KG1 (cell line): Measurements from ENCODE around the gene HDGFL3.
"Not testable (repeated sequence)": the region's sequence is repeated elsewhere in the genome, so short reads cannot be mapped to it uniquely, and the experiment has no call there.

ENCODE experiments used
- DNase-seq: peaks from one replicate; lab custom pipeline; 2025; lab: John Stamatoyannopoulos, UW

Gene HDGFL3

DNA sequence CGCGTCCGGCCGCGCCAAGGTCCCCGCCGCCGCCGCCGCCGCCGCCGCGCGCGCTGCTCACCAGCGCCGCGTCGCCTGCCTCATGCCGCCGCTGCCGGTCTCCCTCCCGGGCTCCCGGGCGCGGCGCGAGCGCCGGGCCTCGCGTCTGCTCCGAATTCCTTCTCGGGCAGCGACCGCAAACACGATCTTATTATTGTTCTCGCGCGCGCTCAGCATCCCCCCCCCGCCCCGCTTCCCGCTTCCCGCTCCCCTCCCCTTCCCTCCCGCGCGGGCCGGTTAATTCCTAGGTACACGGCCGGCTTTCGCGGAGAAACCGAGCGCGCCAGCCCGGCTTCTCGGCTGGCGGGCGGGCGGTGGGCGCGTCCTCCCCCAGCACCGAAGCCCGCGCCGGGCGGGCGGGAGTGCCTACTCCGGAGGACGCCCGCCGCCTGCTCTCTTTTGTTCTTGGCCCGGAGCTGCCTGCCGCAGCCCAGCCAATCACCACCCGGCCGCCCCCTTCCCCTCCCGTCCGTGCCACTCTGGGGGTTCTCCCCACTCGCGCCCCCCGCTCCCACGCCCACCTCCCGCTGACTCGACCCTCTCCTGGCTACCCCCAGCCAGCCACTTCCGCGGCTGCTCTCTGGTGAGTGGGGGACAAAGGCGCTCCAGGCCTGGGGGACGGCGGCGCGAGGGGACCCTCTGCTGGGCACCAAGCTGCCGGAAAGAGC is at the start of gene HDGFL3:
HDGFL3 (minus strand) TSS at position 164 of the 707 bp plus-strand sequence. CDS start 409 bp downstream, outside the sequence.
- no peak for DNase-seq

DNA sequence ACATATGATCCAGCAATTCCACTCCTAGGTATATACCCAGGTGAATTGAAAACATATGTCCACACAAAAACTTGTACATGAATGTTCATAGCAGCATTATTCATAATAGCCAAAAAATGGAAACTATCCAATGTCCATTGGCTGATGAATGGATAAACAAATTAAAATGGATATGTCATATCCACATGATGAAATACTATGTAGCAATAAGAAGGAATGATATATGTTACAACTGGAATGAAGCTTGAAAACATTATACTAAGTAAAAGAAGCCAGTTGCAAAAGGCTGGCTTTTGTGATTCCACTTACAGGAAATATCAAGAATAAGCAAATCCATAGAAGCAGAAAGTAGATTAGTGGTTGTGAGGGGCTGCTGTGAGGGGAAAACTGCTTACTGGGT is 43.2 kb upstream of the HDGFL3 start:
- no peak for DNase-seq

DNA sequence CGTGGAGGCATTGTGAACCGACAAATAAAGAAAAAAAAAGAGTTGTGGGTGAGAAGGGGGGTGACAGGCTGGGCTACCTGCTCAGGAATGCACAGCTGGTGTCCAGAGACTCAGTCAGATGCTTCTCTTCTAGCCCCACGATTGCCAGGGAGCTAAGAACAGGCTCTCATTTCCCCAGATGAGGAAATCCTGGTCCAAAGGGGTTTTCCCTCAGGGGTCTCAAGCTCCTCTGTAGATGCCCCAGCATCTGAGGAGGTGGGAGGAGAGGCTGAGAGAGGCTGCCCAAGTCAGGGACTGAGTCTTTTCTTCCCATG is 41.4 kb upstream of the HDGFL3 start:
- DNase-seq: no peak

DNA sequence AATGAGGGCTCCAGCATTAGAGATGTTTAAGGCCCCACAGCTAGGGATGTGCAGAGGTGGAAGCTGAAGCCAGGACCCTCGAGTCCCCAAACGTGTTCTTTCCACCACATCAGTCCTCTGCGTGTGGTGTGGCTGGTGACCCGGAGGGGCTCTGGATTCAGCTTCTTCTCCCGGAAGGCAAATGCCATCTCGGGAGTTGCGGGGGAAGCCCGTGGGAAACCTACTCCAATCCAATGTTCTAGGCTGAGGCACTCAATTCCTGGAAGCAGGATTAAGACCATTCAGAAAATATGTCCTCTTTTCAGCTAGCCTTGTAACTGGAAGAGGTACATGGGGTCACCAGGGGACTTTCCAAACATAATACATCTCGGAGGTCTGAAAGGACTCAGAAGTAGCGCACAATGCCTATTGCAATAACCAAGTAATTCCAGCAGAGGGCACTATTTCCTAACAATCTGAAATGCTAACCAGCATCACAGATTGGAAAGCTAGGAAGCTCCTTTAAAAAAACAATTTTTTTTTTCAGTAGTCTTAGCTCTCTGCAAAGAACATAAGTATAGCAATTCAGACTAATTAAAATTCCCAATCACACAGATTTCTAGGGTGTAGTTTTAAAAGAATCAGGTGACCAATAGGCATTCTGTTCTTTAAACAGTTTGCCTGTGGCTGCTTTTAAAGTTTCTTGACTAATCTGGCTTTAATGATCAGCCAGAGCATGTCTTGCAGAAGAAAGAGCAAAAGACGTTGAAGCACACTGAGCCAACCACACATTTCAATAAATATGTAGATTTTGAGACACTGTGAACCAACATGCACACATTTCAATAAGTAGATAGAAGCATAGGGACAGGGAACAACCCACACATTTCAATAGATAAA is 40.8 kb upstream of the HDGFL3 start:
- DNase-seq: peak; percentile 64

DNA sequence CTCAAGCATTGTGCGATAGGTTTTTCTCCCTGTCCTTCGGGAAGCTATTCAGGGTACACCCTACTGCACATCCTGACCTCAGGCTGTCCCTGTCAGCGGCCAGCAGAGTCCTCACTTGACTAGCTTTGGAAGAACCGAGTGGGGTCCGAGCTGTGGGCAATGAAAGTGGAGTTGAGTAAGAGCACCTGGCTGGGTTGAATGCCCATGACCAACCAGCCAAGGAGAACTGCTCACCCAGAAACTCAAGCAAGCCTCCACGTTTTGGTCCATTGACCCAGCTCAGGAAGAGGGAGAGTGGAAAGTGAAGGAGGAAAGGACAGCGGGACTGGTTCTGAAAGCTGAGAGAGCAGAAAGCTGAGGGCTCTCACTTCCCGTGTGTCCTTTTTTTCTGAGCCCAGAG is 36.0 kb upstream of the HDGFL3 start:
- no peak for DNase-seq

DNA sequence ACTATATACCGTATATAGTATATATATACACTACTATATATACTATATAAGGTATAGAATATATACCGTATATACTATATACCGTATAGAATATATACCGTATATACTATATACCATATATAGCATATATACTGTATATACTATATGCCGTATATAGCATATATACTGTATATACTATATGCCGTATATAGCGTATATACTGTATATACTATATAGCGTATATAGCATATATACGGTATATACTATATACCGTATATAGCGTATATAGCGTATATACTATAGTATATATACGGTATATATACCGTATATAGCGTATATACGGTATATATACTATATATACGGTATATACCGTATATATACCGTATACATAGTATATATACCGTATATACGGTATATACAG is 22.6 kb upstream of the HDGFL3 start:
- DNase-seq: no peak

DNA sequence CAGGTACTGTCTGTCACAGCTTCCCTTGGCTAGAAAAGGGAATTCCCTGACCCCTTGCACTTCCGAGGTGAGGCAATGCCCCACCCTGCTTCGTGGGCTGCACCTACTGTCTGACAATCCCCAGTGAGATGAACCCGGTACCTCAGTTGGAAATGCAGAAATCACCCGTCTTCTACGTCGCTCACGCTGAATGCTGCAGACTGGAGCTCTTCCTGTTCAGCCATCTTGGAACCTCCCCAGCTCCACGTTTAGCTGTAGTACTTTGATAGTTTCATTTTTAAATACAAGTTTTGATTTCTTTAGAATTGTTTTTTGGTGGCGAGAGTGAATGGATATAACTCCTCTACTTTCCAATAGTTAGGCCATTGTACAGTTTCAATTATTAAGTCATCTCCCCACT is 17.8 kb upstream of the HDGFL3 start:
- no peak for DNase-seq

DNA sequence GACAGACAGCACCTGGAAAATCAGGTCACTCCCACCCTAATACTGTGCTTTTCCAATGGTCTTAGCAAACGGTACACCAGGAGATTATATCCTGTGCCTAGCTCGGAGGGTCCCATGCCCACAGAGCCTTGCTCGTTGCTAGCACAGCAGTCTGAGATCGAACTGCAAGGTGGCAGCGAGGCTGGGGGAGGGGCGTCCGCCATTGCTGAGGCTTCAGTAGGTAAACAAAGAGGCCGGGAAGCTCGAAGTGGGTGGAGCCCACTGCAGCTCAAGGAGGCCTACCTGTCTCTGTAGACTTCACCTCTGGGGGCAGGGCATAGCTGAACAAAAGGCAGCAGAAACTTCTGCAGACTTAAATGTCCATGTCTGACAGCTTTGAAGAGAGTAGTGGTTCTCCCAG is 14.2 kb upstream of the HDGFL3 start:
- DNase-seq: not testable (repeated sequence)

DNA sequence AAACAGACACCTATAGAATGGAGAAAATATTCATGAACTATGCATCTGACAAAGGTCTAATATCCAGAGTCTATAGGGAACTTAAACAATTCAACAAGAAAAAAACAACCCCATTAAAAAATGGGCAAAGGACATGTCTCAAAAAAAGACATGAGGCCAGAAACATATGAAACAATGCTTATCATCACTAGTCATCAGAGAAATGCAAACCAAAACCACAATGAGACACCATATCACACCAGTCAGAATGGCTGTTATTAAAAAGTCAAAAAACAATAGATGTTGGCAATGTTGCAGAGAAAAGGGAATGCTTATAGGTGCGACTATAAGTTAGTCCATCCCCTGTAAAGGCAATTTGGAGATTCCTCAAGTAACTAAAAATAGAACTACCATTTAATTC is 11.4 kb upstream of the HDGFL3 start:
- no peak for DNase-seq

DNA sequence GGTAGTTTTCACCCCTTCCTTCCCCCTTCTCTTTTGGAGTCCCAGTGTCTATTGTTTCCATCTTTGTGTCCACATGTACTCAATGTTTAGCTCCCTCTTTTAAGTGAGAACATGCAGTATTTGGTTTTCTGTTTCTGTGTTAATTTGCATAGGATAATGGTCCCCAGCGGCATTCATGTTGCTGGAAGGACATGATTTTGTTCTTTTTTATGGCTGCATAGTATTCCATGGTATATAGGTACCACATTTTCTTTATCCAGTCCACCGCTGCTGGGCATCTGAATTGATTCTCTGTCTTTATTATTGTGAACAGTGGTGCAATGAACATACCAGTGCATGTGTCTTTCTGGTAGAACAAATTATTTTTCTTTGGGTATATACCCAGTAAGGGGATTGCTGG is 7.7 kb upstream of the HDGFL3 start:
- no peak for DNase-seq

DNA sequence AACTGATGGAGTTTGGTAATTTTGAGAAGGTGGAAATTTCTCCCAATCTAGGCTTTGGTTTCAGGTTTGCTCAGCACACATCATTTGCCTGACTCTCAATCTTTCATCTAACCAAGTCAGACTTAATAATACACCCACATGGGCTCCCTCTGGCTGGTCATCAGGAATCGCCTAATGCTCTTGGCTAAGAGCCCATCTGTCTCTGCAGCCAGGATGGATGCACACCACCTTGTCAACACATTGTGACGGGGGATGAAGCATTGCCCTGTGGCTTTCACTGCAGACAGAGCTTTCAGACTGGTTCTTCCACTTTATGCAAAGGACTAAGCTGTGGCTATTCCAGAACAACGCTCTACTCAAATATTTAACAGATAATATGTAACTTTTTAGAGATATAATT is 3.0 kb upstream of the HDGFL3 start:
- DNase-seq: no peak

DNA sequence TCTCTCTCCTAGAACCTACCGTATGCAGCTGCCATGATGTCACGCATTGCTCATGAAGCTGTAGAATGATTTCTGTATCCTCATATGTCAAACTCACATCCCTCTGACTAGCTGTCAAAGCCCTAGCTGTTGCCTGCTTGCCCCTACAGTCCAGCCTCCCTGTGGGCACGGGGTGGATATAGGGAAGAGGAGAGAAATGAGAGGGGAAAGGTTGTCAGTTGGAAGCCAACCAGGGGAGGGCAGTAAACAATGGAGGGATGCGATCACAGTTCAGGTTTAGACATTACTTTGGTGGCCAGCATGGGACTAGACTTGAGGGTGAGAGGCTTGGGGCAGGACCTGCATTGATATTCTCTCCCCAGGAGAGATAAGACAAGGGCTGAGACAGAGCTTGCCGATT is 1.7 kb upstream of the HDGFL3 start:
- no peak for DNase-seq

DNA sequence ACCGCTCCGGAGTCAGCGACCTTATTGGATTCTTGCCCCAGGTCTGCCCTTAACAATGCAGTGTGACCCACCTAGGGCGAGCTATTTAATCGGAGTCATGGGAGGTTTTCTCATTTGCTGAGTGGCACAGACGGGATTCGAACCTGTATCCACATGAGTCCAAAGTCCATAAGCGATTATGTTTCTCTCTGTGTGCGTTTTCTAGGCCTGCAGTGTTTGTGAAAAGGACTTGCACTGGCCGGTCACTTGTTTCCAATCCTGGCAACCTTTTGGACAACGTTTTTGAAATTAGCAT is 691 bp upstream of the HDGFL3 start:
- no peak for DNase-seq

DNA sequence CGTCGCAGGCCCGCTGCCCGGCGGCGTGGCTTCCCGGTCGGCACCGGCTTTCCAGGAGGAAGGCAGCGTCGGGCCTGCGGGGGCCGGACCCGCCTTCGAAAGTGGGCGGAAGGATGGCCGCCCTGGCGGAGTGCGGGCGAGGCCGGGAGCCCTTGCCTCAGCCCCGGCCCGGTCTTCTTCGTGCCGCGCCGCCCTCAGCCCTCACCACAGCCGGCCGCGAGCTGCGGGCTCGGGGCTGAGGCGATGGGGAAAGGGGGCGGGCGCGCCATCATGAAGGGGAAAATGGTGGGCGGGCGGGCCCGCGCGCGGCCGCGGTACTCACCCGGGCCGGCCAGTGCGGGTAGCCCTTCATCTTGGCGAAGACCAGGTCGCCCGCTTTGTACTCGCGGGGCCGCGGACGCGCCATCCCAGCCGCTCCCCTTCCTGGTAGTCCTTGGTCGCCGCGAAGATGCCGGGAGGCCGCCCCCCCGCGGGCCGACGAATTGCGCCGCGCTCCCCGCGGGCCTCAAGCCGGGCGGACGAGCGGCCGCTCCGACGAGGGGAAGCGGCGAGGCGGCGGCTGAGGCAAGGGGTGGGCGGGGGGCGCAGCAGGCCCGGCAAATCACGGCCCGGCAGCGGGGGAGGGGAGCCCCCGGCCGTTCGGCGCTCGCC is 489 bp downstream of the HDGFL3 start:
- DNase-seq: no peak

DNA sequence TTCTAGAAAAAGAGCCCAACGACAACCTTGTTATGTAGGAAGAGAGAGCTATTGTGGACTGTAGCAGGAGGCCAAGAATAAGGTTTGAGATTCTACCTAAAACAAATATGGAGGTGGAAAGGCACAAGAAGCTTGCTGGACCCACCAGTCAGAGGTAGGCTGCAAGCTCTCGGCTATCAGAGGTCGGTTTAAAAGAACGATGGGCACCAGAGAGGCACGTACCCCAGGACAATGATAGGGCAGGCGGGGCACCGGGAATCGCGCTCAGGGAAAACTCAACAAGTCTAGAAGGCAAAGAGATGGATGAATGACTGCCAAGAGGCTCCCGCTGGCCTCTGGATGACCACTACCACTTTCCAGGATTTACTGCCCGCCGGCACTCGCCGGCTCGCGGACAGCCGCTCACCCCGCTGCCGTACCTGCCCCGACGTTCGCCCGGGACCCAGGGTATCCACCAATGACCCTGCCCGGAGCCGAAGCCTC is 1.1 kb downstream of the HDGFL3 start:
- no peak for DNase-seq

DNA sequence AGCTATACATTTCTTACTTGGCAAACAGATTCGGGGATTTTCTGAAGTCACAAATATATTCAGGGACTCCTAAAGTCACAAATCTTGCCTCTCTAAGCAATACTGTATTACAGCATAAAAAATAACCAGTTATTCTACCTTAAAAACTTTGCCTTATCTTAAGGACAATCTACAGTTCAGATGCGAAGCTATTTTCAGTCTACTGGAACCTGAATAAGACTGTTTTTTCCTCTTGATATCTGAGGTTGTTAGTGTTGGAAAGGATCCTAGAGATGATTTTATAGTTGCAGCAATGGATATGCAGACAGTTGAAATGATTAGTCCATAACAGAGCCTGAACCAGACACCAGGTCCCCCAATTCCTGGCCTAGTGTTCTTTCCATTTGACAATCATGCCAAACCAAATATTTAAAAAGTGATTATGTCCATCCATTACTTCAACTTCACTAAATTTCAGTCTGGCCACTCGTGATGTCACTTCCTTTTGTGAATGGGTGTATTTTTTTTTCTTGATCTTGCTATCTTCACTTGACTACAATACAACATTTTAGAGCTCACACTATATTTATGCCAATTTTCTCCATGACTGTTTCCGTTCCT is 1.8 kb downstream of the HDGFL3 start:
- DNase-seq: no peak

DNA sequence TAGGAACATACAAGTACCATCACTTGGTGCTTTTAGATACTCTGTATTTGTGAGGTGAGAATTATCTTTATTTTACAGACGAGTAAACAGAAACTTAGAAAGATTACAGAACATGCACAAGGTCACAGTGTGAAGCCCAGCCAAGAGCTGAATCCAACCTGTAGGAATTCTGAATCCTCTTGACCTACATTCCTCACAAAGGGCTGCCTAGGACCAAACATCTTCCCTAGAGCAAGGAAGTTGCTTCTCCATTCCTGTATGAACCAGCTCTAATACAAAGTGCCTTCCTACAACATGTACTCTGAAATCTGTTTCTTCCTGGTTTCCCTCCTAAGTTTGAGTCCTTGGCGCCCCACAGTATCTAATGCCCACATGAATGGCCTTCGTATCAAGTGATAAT is 2.9 kb downstream of the HDGFL3 start:
- no peak for DNase-seq

DNA sequence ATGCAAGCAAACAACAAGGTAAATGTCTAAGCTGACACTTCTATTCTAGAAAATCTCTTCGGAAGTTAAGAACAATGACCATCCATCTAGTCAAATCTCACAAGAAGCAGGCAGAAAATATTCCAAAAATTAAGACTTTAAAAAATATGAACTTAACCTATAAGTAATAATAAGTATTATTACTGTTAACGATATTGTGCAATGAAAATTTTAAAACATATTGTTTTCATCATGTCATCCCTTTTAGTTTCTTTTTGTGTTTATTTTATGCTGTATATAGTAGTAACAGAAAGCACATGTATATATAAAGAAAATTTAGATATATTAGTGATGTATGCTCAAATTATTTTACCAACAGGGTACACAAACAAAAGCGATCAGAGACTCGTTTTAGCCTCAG is 4.1 kb downstream of the HDGFL3 start:
- no peak for DNase-seq

DNA sequence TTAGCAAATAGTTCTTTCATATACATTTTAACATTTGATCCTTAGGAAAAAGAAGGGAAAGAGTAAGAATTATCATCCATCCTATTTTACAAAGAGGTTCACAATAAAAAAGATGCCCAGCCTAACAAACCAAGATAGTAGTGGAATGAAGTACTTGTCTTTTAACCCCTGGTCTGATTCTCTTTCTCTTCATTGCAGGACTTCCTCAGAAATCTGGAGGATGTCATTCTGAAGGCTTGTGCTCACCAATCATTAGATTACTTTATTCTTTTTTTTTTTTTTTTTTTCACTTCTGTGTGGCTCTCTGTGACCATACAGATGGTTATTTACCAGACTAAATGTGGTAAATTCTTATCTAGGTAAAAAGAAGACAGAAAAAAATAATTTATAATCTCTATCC is 7.0 kb downstream of the HDGFL3 start:
- no peak for DNase-seq

DNA sequence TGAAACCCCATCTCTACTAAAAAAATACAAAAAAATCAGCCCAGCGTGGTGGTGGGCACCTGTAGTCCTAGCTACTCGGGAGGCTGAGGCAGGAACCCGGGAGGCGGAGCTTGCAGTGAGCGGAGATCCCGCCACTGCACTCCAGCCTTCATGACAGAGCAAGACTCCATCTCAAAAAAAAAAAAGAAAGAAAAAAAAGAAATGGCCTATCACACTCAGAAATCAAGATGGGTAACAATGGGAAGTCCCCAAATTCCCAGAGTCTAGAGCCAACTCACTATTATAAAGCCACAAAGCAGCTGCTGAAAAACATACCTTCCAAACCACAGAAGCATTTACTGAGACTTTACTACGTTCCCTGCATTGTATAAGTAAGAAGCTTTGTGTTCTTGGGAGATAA is 7.5 kb downstream of the HDGFL3 start:
- no peak for DNase-seq

DNA sequence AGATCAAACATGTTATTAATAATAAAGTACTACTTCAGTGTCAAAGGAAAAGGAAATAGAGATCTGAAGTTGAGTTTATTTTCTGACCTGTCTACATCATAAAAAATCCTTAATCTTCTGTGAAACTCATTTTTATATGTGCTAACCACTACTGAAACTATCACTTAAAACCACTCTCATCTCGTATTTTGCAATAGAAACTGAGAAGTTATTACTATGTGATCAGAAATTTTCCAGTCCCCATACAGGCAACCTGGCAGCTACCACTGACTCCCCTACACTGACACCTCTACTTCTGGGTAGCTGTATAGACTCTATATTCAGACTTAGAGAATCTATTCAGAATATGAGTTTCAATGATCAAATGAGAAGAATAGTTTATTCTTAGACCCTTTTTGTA is 8.3 kb downstream of the HDGFL3 start:
- DNase-seq: no peak

DNA sequence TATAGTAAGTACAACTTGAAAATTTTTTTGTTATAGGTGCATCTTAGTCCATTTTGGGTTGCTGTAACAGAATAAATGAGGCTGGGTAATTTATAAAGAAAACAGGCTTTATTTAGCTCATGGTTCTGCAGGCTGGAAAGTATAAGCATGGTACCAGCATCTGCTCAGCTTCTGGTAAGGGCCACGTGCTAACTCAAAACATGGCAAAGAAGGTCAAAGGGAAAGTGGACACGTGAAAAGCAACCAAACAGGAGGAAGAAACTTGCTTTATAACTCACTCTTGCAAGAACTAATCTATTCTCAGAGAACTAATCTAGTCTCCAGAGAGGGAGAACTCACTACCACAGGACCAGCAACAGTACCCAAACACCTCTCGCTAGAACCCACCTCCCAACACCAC is 9.1 kb downstream of the HDGFL3 start:
- DNase-seq: no peak

DNA sequence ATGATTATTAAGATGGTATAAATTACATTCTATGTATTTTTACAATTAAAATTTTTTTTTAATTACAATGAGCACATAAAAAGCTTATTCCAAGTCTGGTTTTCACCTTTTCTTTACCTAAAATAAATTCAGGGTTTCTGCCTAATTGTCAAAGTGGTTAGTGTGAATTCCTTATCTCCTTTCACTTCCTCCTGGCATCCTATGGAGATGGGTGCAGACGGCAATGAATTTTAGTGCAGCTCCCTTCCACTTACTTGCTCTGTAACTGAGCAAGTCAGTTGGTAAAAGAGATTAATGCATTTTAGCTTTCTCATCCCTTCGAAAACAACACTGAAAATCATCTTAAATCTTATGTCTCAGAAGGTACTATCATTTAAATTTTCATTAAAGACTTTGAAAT is 13.1 kb downstream of the HDGFL3 start:
- DNase-seq: no peak
